ENCODE data around the gene EDIL3.

Gene EDIL3

GRCh38 chr5:83993803-83994202 lies 390.9 kb downstream of the EDIL3 start:
- intact Hi-C loops (cut with DNase I): no loop called here
- DNase-seq: no peak

- DNase-seq: peak in 1 of 10 donors; percentile 74
- intact Hi-C loops (cut with DNase I): no loop called here
These were observed 393.0 kb downstream of the EDIL3 start for GRCh38 chr5:83991566-83992224.

- intact Hi-C loops (cut with DNase I): no loop called here
- no peak for DNase-seq
These were observed 396.4 kb downstream of the EDIL3 start for GRCh38 chr5:83988293-83988685.

GRCh38 chr5:83987513-83988292 lies 397.0 kb downstream of the EDIL3 start:
- intact Hi-C loops (cut with DNase I): no loop called here
- DNase-seq: no peak

GRCh38 chr5:83983852-83984251 lies 400.8 kb downstream of the EDIL3 start:
- no peak for DNase-seq
- intact Hi-C loops (cut with DNase I): no loop called here

- intact Hi-C loops (cut with DNase I): no loop called here
- DNase-seq: no peak
These were observed 410.5 kb downstream of the EDIL3 start for GRCh38 chr5:83973925-83974815.

GRCh38 chr5:83972909-83973308 lies 411.8 kb downstream of the EDIL3 start:
- intact Hi-C loops (cut with DNase I): no loop called here
- DNase-seq: no peak

GRCh38 chr5:83972236-83972635 lies 412.4 kb downstream of the EDIL3 start:
- intact Hi-C loops (cut with DNase I): no loop called here
- DNase-seq: peak in 1 of 10 donors; percentile 13

- DNase-seq: no peak
- intact Hi-C loops (cut with DNase I): no loop called here
These were observed 417.3 kb downstream of the EDIL3 start for GRCh38 chr5:83967417-83967816.

- no peak for DNase-seq
- intact Hi-C loops (cut with DNase I): no loop called here
These were observed 419.2 kb downstream of the EDIL3 start for GRCh38 chr5:83965441-83965840.

GRCh38 chr5:83964271-83964670 lies 420.4 kb downstream of the EDIL3 start:
- intact Hi-C loops (cut with DNase I): no loop called here
- no peak for DNase-seq

- intact Hi-C loops (cut with DNase I): no loop called here
These were observed 427.5 kb downstream of the EDIL3 start for GRCh38 chr5:83957188-83957587.

GRCh38 chr5:83956386-83956785 lies 428.3 kb downstream of the EDIL3 start:
- DNase-seq: no peak
- intact Hi-C loops (cut with DNase I): no loop called here

More at GRCh38 chr5:83957188-83957587, 427.5 kb downstream of the EDIL3 start:
- no peak for DNase-seq

- intact Hi-C loops (cut with DNase I): no loop called here
- DNase-seq: no peak
These were observed 428.8 kb downstream of the EDIL3 start for GRCh38 chr5:83955916-83956315.

GRCh38 chr5:83947763-83948162 lies 436.9 kb downstream of the EDIL3 start:
- intact Hi-C loops (cut with DNase I): no loop called here

GRCh38 chr5:83946516-83946915 lies 438.2 kb downstream of the EDIL3 start:
- intact Hi-C loops (cut with DNase I): no loop called here
- DNase-seq: no peak

More at GRCh38 chr5:83947763-83948162, 436.9 kb downstream of the EDIL3 start:
- DNase-seq: no peak

GRCh38 chr5:83942155-83942554 lies 442.5 kb downstream of the EDIL3 start:
- no peak for DNase-seq
- intact Hi-C loops (cut with DNase I): no loop called here

- intact Hi-C loops (cut with DNase I): no loop called here
- no peak for DNase-seq
These were observed 446.8 kb downstream of the EDIL3 start for GRCh38 chr5:83937837-83938236.

GRCh38 chr5:83931969-83932368 lies 452.7 kb downstream of the EDIL3 start:
- intact Hi-C loops (cut with DNase I): no loop called here
- no peak for DNase-seq

- DNase-seq: peak; percentile 30 to 93 (median 78)
- intact Hi-C loops (cut with DNase I): loop anchor here (2.0 kb wide), 1 partner anchor 454 kb away; no protein-coding TSS in a partner anchor
These were observed 457.4 kb downstream of the EDIL3 start for GRCh38 chr5:83927140-83927733.

All from posterior cingulate gyrus (tissue), 11 donors.